Measurements from ENCODE around the gene ADAM30.
"Not testable (repeated sequence)": the region's sequence is repeated elsewhere in the genome, so short reads cannot be mapped to it uniquely, and the experiment has no call there.

ADAM30 gene

DNA sequence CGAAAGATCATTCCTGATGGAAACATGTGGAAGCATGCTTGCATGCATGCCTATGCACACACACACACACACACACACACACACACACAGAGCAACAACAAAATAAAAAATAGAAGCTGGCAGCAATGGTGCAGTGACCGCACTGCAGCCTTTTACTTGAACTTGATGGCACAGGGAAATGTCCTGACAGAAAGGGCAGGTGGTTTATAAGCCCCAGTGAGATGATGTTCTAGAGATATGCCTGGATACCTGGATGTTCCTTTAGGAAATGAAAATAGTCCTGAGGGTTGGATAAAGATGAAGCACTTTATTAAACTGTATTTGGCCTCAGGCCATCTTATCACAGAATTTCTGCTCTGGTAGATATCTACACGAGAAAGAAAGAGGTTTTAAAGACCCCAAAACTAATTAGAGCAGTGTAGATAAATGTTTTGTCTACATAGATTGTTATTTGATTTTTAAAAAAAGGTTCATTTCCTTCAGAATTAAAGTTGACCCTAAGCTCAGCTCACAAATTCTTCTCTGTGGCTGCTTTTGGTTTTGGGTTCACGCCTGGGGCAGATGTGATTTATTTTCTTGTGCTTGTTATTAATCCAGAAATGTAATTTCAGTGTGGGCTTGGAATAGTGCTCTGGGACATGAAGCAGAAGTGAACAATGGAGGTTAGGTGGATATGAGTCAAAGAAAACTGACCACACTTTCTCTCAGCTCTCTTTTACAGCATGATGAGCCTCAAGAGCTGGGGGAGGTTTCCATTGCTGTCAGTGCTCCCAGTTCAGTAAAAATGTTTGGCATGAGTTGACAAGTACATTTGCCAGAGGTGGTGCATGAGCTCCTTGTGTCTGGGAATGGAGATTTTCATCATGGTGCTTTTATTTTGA is 22.9 kb downstream of the ADAM30 start:
- DNase-seq = no peak

DNA sequence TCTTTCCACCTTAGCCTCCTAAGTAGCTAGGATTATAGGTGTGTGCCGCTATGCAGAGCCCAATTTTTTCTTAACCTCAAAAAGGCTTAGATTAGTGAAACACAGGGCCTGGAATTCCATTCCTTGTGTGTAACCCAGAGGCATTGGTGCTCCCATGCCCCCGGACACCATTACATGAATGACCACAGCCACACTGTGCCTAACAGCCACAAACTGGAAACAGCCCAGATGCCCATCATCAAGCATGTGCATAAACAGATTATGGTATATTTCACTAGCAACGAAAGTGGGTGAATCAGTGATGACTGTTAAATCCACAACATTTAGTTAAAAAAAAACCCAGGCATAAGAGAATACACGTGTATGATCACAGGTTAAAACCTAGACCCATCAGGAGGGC is 24.4 kb downstream of the ADAM30 start:
- DNase-seq = no peak

DNA sequence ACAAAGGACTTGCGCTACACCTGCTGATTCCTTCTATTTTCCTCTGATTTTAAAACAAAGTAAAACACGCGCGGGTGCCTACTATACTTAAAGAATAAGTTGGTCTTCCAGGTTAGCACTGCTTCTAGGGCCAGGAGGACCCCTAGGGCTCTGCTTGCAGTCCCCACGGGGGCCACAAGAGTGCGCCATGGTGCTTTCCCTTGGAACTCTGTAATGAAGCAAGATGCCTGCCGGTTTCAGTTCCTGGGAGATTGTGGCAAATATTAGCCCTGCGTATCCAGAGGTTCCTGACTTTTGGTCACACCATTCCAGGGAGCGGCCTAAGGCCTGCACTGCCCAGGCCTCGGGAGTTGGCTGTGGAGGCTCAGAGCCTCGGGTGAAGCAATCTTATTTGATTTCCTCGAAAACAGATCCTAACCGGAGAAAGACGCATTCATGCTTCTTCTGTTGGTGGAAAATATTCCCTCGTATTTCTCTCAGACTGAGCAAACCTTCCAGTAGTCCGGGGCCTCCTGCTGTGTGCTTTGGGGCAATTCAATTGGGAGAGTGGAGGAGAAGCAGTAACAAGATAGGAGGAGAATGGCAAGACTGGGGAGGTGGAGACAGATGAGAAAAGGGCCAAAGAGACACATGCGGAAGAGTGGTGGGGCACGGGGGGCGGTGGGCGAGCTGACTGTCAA is 25.3 kb downstream of the ADAM30 start:
- peak; percentile 66 for DNase-seq

DNA sequence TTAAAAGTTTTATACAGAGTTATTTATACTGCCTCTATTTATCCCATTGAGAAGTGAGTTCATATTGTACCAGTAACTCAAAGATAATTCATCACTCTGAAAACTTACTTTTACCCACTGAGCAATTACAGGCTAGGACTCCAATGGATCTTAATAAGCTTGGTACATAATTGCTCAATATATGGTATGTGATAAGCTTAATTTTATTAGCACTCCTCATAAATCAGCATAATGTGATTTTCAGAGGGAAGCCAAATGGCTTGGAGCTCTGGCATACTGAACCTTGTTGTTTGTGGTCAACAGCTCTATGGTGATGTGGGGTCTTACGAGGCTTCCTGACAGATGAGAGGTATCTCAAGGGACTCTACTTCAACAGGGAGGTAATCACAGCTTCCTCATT is 26.3 kb downstream of the ADAM30 start:
- no peak for DNase-seq

DNA sequence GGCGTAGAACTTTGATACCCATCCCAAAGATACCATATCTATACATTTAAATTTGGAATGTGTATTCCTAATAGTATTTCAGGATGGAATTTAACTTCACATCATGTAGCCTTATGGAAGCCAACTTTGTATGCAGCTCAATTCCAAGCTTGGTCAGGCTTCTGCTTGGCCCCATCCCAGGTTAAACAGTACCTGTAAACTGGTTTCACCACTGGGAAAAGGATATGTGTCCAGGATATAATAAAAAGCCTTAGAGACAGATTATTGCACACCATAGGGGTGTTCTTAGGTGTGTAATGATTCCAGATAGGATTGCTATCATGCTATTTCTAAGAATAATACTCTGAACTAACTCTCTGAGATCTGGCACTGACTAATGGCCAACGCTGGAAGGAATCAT is 28.1 kb downstream of the ADAM30 start:
- DNase-seq = no peak

DNA sequence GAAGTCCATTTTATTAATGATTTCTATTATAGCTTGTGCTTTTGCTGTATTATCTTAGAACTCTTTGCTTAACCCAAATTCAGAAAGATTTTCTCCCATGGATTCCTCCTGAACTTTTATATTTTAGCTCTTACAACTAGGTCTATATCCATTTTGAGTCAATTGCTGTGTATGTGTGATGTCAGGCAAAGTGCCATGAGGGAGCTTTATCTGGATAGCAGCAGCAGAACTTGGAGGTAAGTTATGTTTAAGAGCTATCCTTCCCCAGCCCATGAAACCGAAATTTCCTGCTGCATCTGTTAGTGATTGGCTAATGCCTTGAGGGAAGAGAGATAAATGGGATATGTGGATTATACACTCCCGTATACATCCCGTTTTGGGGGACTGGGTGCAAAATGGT is 29.9 kb downstream of the ADAM30 start:
- no peak for DNase-seq

DNA sequence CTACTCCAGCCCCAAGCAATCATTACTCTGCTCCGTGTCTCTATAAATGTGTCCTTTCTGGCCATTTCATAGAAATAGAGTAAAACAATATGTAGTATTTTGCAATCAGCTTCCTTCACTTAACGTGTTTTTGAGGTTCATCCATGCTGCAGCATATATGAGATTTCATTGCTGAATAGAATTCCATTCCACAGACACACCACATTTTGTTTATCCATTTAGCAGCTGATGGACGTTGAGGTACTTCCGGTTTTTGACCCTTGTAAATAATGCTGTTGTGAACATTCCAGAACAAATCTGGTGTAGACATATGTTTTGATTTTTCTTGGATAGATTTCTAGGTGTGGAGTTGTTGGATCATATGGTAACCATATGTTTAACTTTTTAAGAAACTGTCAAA is 30.7 kb downstream of the ADAM30 start:
- DNase-seq = no peak

DNA sequence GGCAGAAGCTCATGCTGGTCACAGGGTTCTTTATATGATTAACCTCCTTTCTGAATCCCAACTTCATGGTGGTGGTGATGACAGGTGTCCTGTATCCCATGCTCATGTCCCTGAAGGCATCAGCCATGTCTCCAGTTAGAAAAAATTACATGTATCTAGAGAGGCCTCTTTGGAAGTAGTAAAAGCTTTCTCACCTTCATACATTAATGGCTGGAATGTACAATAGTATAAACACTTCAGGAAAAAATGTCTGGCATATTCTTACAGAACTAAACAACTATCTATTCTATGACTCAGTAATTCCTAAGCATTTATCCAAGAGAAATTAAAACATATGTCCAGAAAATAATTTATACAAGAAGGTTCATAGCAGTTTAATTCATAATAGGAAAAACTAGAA is 34.0 kb downstream of the ADAM30 start:
- no peak for DNase-seq

DNA sequence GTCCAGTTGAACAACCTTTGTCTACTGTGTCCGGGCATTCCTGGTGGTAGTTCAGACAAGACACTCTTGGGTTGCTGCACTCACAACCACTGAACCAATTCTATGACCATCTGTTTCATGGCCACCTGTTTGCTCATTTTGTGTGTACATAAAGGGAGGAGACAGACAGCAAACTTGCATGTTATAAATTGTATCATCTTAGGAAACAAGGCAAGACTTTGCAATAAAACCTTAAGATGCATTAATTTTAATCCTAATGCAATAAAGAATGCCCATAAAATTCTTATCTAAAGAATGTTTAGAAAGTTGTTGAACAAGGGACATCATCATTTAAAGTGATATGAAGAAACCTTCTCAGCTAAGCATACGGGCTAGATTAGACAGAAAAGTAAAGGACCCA is 34.8 kb downstream of the ADAM30 start:
- DNase-seq = no peak

DNA sequence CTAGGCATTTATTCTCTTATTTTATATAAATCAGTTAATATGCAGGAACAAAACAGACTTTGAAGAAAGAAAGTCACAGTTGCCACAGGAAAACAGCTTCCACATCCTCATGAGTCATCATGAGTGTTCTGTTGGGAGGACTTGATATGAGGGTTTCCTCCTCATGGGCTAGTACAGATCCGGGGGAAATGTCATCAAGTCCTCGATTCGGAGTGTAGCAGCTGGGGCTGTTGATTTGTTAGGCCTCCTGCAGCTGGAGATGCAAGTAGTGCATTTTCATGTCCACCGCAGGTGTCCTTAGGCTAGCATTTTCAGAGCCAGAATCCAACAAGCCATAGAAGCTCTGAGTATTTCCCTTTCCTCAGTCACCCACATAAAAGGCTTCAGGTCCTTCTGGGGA is 36.7 kb downstream of the ADAM30 start:
- no peak for DNase-seq

DNA sequence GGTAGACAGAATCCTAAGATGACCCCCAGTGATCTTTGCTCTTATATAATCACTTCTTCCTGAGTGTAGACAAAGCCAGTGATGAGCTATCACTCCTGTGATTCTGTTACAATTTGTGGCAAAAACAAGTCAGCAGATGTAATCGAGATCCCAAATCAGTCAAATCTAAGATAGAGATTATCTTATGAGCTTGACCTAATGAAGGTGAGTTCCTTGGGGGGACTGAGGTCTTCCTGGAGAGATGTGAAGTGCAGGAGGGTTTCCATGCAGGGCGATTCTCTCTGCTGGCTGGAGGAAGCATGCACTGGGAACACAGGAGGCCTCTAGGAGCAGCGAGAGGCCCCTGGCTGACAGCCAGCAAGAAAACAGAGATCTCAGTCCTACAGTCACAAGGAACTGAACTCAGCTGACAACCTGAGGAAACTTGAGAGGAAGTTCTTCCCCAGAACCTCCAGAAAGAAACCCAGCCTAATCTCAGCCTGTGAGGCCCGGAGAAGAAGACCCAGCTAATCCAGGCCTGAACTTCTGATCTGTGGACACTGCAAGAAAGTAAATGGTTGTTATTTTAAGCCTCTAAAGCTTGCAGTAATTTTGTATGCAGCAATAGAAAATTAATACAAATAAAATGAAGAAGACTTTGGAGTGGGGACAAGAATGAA is 37.6 kb downstream of the ADAM30 start:
- not testable (repeated sequence) for DNase-seq

DNA sequence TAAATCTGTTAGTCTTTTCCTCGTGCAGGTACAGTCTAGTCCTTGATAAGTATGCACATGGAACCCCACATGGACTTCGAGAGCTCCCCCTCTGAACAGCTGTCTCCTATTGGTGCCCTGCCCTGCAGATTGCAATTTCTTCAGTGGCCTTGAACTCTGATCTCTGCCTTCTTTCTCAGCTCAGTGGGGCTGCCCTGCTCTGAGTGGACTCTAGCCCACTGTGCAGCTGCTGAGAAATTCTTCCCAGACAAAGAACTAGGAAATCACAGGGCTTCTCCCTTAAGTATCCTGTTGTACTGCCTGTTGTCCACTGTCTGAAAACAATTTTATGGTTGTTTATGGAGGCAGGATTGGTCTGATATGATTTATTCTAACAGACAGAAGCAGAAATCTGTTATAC is 38.2 kb downstream of the ADAM30 start:
- DNase-seq = no peak

DNA sequence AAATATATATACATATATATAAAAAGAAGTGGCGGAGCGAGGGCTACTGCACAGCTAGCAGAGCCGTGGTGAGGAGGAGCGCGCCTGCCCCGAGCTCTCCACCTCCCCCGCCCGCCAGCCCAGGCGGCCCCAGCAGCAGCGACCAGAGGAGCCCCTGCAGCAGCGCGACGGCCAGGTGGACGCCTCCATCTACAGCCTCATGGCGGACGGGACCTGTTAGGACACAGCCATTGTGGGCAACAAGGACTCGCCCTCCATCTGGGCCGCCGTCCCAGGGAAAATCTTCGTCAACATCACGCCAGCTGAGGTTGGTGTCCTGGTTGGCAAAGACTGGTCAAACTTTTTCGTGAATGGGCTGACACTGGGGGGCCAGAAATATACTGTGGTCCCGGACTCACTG is 43.2 kb downstream of the ADAM30 start:
- DNase-seq = no peak

DNA sequence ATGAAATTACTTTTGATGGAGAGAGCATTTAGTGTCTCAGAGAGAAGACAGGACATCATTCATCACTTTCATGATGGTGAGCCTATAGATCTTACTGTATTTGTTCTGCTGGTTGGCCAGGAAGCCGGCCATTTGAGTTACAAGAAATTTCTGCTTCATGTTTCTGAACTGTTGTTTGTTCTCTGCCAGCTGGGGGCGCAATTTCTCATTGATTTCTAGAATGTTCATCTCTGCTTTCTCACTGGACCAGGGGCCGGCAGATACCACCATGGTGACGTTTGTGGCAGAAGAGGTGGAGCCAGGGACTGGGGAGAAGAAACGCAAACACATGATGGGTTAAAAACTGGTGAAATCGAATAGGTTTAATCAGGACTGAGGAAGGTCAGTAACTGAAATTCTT is 52.1 kb downstream of the ADAM30 start:
- not testable (repeated sequence) for DNase-seq
